A549 (cell line): ENCODE data around the gene ROR2. TPM values are rescaled to one million over a fixed set of nuclear protein-coding genes. Genes with fewer than 3 reads are reported as not detected.

Source experiments
- ATAC-seq, 2 experiments: fragments of 200-7000 bp in 1 of 2; fragments of >200 bp in 1 of 2; cut with Nextera tagmentation in 1 of 2; cut with Tn5 transposase in 1 of 2; 3 replicates each; pipeline versions ENCODE4 v1.8.0 to v1.9.1; 2018 to 2020; ENCODE audit warnings: mild to moderate bottlenecking in 1 of 2, moderate library complexity in 1 of 2
- CTCF ChIA-PET: fragments of 300-600 bp; sonication (Branson Sonifier 250); formaldehyde crosslinking; extraction: SDS; loops from one replicate; lab custom pipeline; 2021; ENCODE audit warnings: antibody characterized with exemption, inconsistent platforms; lab: Yijun Ruan, JAX
- POLR2A ChIA-PET: fragments of 350-600 bp; formaldehyde crosslinking; extraction: SDS; loops from one replicate; lab custom pipeline; 2021; ENCODE audit warnings: antibody characterized with exemption, inconsistent platforms; lab: Yijun Ruan, JAX
- DNase-seq, 2 experiments: peaks; one replicate each; pipeline versions ENCODE4 v3.0.0 to v3.0.0-alpha.2; 2011 to 2016; ENCODE audit warnings: low read depth in 1 of 2, low spot score in 1 of 2
- FAIRE-seq: peaks from 2 replicates; lab custom pipeline; 2011; peaks lifted over from hg19 to GRCh38; lab: Jason Lieb, UNC
- H3K27ac ChIP-seq, 2 experiments: fragments of >200 bp; sonication (Bioruptor Twin); formaldehyde crosslinking; 3 replicates each; pipeline ENCODE4 v1.5.1; 2016 to 2017
- H3K4me1 ChIP-seq: fragments of >200 bp; sonication (Bioruptor Twin); formaldehyde crosslinking; 3 replicates; pipeline ENCODE4 v1.6.1; 2016
- H3K4me2 ChIP-seq: fragments of >200 bp; sonication (Bioruptor Twin); formaldehyde crosslinking; 3 replicates; pipeline ENCODE4 v1.6.1; 2016
- H3K4me3 ChIP-seq: fragments of >200 bp; sonication (Bioruptor Twin); formaldehyde crosslinking; 3 replicates; pipeline ENCODE4 v1.5.1; 2016
- H3K9me3 ChIP-seq: fragments of >200 bp; sonication (Bioruptor Twin); formaldehyde crosslinking; 3 replicates; pipeline ENCODE4 v1.6.1; 2016
- CBX8 ChIP-seq: fragments of 200-600 bp; sonication (generic); IDR thresholded peaks from 2 replicates; pipeline ENCODE4 v1.6.1; 2016
- CEBPB ChIP-seq, 2 experiments: fragments of >200 bp in 1 of 2; sonication (Bioruptor Twin) in 1 of 2; formaldehyde crosslinking in 1 of 2; IDR thresholded peaks; 2 replicates each; pipeline ENCODE4 v1.6.1; 2012 to 2016
- CHD4 ChIP-seq: fragments of 200-600 bp; sonication (generic); IDR thresholded peaks from 2 replicates; pipeline ENCODE4 v1.6.1; 2016; ENCODE audit warnings: antibody characterized with exemption, mild to moderate bottlenecking, borderline replicate concordance
- CTCF ChIP-seq: fragments of >200 bp; sonication (Bioruptor Twin); formaldehyde crosslinking; IDR thresholded peaks from 3 replicates; pipeline ENCODE4 v1.5.1; 2016
- EP300 ChIP-seq, 2 experiments: fragments of >200 bp; sonication (Bioruptor Twin); formaldehyde crosslinking; IDR thresholded peaks; 2 replicates in 1 of 2; 3 replicates in 1 of 2; pipeline ENCODE4 v1.6.1; 2016 to 2017
- FOSB ChIP-seq: fragments of 250-450 bp; sonication (Bioruptor Pico); IDR thresholded peaks from 2 replicates; pipeline ENCODE4 v1.5.0; 2020; ENCODE audit warnings: mild to moderate bottlenecking, moderate library complexity
- FOSL2 ChIP-seq, 2 experiments: fragments of 450-650 bp in 1 of 2; fragments of >200 bp in 1 of 2; sonication (Bioruptor Twin) in 1 of 2; formaldehyde crosslinking; IDR thresholded peaks; 2 replicates each; pipeline versions ENCODE4 v1.5.0 to v1.6.1; 2016 to 2020; ENCODE audit warnings: mild to moderate bottlenecking in 1 of 2, moderate library complexity in 1 of 2
- FOXS1 ChIP-seq: fragments of 250-450 bp; sonication (Bioruptor Pico); IDR thresholded peaks from 2 replicates; pipeline ENCODE4 v1.5.0; 2020; ENCODE audit warnings: mild to moderate bottlenecking, moderate library complexity
- HES2 ChIP-seq: fragments of >200 bp; sonication (Bioruptor Twin); formaldehyde crosslinking; IDR thresholded peaks from 2 replicates; pipeline ENCODE4 v1.6.1; 2016
- HOXA7 ChIP-seq: fragments of 250-450 bp; sonication (Bioruptor Pico); IDR thresholded peaks from 2 replicates; pipeline ENCODE4 v1.5.0; 2020; ENCODE audit warnings: mild to moderate bottlenecking, moderate library complexity
- HOXB13 ChIP-seq: fragments of 250-450 bp; sonication (Bioruptor Pico); IDR thresholded peaks from 2 replicates; pipeline ENCODE4 v1.5.0; 2020; ENCODE audit warnings: low read depth, mild to moderate bottlenecking, moderate library complexity
- JUN ChIP-seq, 2 experiments: fragments of >200 bp; sonication (Bioruptor Twin); formaldehyde crosslinking; IDR thresholded peaks; 2 replicates in 1 of 2; 3 replicates in 1 of 2; pipeline ENCODE4 v1.6.1; 2016 to 2017
- KDM1A ChIP-seq: fragments of 200-600 bp; sonication (generic); IDR thresholded peaks from 2 replicates; pipeline ENCODE4 v1.6.1; 2016; ENCODE audit warnings: low read depth, mild to moderate bottlenecking
- MAZ ChIP-seq: fragments of 150-350 bp; IDR thresholded peaks from 2 replicates; pipeline ENCODE4 v1.6.1; 2014; ENCODE audit warnings: antibody characterized with exemption, low read depth, low read length, borderline replicate concordance
- MYC ChIP-seq: IDR thresholded peaks from 2 replicates; pipeline ENCODE4 v1.6.1; 2012; ENCODE audit warnings: mild to moderate bottlenecking, inconsistent platforms, low read length, improper control_type of control experiment, borderline replicate concordance
- NFE2L2 ChIP-seq: fragments of 150-350 bp; conservative IDR thresholded peaks from 2 replicates; pipeline ENCODE4 v1.6.1; 2014; ENCODE audit warnings: low read length
- PHF8 ChIP-seq: fragments of 200-600 bp; sonication (generic); IDR thresholded peaks from 2 replicates; pipeline ENCODE4 v1.6.1; 2016; ENCODE audit warnings: low read depth, mild to moderate bottlenecking, antibody characterized with exemption, moderate library complexity, borderline replicate concordance
- RARB ChIP-seq: fragments of 250-450 bp; sonication (Bioruptor Pico); IDR thresholded peaks from 2 replicates; pipeline ENCODE4 v1.8.0; 2021; ENCODE audit warnings: mild to moderate bottlenecking, moderate library complexity
- RCOR1 ChIP-seq: fragments of 150-350 bp; IDR thresholded peaks from 2 replicates; pipeline ENCODE4 v1.6.1; 2014; ENCODE audit warnings: antibody characterized with exemption, low read length, low read depth
- RNF2 ChIP-seq: fragments of 200-600 bp; sonication (generic); IDR thresholded peaks from 2 replicates; pipeline ENCODE4 v1.6.1; 2016; ENCODE audit warnings: low read depth, mild to moderate bottlenecking, antibody characterized with exemption, moderate library complexity, borderline replicate concordance
- SMC3 ChIP-seq: fragments of >200 bp; sonication (Bioruptor Twin); formaldehyde crosslinking; IDR thresholded peaks from 3 replicates; pipeline ENCODE4 v1.6.1; 2018; ENCODE audit warnings: inconsistent platforms
- SREBF2 ChIP-seq: fragments of 450-650 bp; IDR thresholded peaks from 2 replicates; pipeline ENCODE4 v1.6.1; 2014; ENCODE audit warnings: mild to moderate bottlenecking, moderate library complexity
- TP53 ChIP-seq: fragments of 250-450 bp; sonication (Bioruptor Pico); IDR thresholded peaks from 2 replicates; pipeline ENCODE4 v1.5.0; 2021; ENCODE audit warnings: mild to moderate bottlenecking, moderate library complexity
- WGBS: methylation state at CpG from one replicate; pipeline ENCODE4 v1.1.6; 2017; ENCODE audit errors: missing lambda C conversion rate; 5-methylcytosine and 5-hydroxymethylcytosine counted together
- polyA plus RNA-seq, 4 experiments: library from polyadenylated mRNA; depleted of rRNA in 3 of 4; stranded (reverse); fragments of >200 nt; fragmentation: RNase III in 1 of 4; extraction: RNeasy Plus Mini Kit Qiagen cat#74134 plus additional on column Dnase treatment in 1 of 4; gene quantifications; 2 replicates in 3 of 4; 3 replicates in 1 of 4; pipeline ENCODE4 v1.2.3, GENCODE V29; 2011 to 2017
- TF ChIP-seq, protein P1 (sequence below): fragments of 200-600 bp; sonication (generic); IDR thresholded peaks from 2 replicates; pipeline ENCODE4 v1.6.1; 2016; ENCODE audit warnings: antibody characterized with exemption, mild to moderate bottlenecking, moderate library complexity

Gene ROR2
- polyA plus RNA-seq, 2 of the 4 experiments (the other 2 are of a cell fraction) = 0.12 to 0.53 TPM

DNA sequence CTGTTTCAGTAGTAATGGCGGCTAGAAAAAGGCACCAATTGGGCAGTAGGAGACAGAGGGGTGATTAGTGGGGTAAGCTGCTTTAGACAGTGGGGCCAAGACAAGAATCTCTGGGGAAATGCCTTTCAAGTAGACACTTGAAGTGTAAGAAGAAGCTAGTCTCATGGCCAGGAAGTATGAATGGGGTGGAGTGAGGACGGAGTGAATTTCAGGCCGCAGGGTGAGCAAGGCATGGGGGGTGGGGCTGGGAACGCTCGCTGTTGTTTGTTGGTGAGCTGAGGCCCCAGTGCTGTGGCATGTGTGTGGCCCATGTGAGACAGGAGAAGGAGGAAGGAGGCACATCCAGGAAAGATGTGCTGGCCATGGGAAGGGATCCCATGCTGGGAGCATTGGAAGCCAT, 377.2 kb downstream of the ROR2 start:
- FAIRE-seq (no peak), ATAC-seq (no peak), DNase-seq (no peak)
- TF ChIP-seq RNF2 (no peak), KDM1A (no peak), RCOR1 (no peak), HOXA7 (no peak), PHF8 (no peak), RARB (no peak)
- Histone ChIP-seq H3K9me3 (peaks cover 2% of the 10 kb centered on the region; the same call in 1 of the 3 replicates), H3K4me3 (no peak overlapping the region), H3K4me1 (no peaks in the 10 kb centered on the region), H3K4me2 (no peak overlapping the region), H3K27ac (no peak overlapping the region)
- ChIA-PET CTCF (interaction anchor here (1.1 to 1.8 kb wide), 2 partner anchors 39 to 103 kb away, joined by 3 to 4 read pairs; no protein-coding TSS in a partner anchor), POLR2A (no interaction called here)
- WGBS = 69% methylated on average over 5 of the region's 5 CpGs

GRCh38 chr9:91572044-91572443, 378.0 kb downstream of the ROR2 start:
- 50% methylated on average over 4 of the region's 4 CpGs for WGBS
- Histone ChIP-seq H3K9me3 (peaks cover 2% of the 10 kb centered on the region; the same call in 1 of the 3 replicates), H3K27ac (no peak overlapping the region)
- ATAC-seq = no peak
- CTCF ChIA-PET = interaction anchor here (0.7 to 1.8 kb wide), 3 partner anchors 38 to 145 kb away, joined by 3 to 4 read pairs (median 3); no protein-coding TSS in a partner anchor
- TF ChIP-seq TP53 (CRISPR knock-in tag) (no peak), HOXB13 (CRISPR knock-in tag) (no peak), FOXS1 (CRISPR knock-in tag) (no peak), EP300 (IDR thresholded peaks at IDR 0.05) (no peak), HOXA7 (no peak), SREBF2 (no peak), FOSL2 (IDR thresholded peaks at IDR 0.05) (no peak), FOSL2 (CRISPR knock-in tag; IDR thresholded peaks at IDR 0.05) (no peak), SMC3 (no peak)
- TF ChIP-seq, protein P1, sequence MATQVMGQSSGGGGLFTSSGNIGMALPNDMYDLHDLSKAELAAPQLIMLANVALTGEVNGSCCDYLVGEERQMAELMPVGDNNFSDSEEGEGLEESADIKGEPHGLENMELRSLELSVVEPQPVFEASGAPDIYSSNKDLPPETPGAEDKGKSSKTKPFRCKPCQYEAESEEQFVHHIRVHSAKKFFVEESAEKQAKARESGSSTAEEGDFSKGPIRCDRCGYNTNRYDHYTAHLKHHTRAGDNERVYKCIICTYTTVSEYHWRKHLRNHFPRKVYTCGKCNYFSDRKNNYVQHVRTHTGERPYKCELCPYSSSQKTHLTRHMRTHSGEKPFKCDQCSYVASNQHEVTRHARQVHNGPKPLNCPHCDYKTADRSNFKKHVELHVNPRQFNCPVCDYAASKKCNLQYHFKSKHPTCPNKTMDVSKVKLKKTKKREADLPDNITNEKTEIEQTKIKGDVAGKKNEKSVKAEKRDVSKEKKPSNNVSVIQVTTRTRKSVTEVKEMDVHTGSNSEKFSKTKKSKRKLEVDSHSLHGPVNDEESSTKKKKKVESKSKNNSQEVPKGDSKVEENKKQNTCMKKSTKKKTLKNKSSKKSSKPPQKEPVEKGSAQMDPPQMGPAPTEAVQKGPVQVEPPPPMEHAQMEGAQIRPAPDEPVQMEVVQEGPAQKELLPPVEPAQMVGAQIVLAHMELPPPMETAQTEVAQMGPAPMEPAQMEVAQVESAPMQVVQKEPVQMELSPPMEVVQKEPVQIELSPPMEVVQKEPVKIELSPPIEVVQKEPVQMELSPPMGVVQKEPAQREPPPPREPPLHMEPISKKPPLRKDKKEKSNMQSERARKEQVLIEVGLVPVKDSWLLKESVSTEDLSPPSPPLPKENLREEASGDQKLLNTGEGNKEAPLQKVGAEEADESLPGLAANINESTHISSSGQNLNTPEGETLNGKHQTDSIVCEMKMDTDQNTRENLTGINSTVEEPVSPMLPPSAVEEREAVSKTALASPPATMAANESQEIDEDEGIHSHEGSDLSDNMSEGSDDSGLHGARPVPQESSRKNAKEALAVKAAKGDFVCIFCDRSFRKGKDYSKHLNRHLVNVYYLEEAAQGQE = no peak
- TF ChIP-seq, all 56 proteins: peak for 0
- Histone ChIP-seq H3K4me3 (no peak overlapping the region), H3K4me2 (no peak overlapping the region), H3K4me1 (no peaks in the 10 kb centered on the region)
- POLR2A ChIA-PET = no interaction called here
- FAIRE-seq (no peak), DNase-seq (no peak)

- Histone ChIP-seq H3K4me3 (no peak overlapping the region), H3K27ac (no peak overlapping the region), H3K4me2 (no peak overlapping the region), H3K9me3 (peaks cover 2% of the 10 kb centered on the region; the same call in 1 of the 3 replicates), H3K4me1 (no peaks in the 10 kb centered on the region)
- TF ChIP-seq FOSL2 (IDR thresholded peaks at IDR 0.05) = no peak
- TF ChIP-seq FOSL2 (CRISPR knock-in tag; IDR thresholded peaks at IDR 0.05) = no peak
- no peak for TF ChIP-seq MAZ
- TF ChIP-seq CHD4 = no peak
- TF ChIP-seq MYC = no peak
- no peak for TF ChIP-seq NFE2L2
- no peak for TF ChIP-seq EP300 (IDR thresholded peaks at IDR 0.05)
- no peak for TF ChIP-seq FOSB
- TF ChIP-seq CEBPB (IDR thresholded peaks at IDR 0.05) = no peak
- no peak for TF ChIP-seq TP53 (CRISPR knock-in tag)
- TF ChIP-seq, protein P1 = no peak
- TF ChIP-seq JUN (IDR thresholded peaks at IDR 0.05) = no peak
- TF ChIP-seq HES2 = no peak
- no peak for TF ChIP-seq CTCF
- no peak for TF ChIP-seq CBX8
- ChIA-PET CTCF (no interaction called here), POLR2A (no interaction called here)
- ATAC-seq (no peak), FAIRE-seq (no peak), DNase-seq (no peak)
These were observed 379.0 kb downstream of the ROR2 start for GRCh38 chr9:91571036-91571435.
